HepG2 (cell line): ENCODE measurements around the gene FAM184B.

Source experiments
- ASH2L ChIP-seq: fragments of 300-600, 200-600 bp; sonication (generic); IDR thresholded peaks from 2 replicates; pipeline ENCODE4 v1.7.0; 2017; ENCODE audit warnings: low read depth, mild to moderate bottlenecking, moderate library complexity, mixed read lengths, low read length; ENCODE audit not compliant: insufficient read length
- ATF3 ChIP-seq: sonication (generic); formaldehyde crosslinking; IDR thresholded peaks from 2 replicates; pipeline ENCODE4 v1.4.0; 2020; ENCODE audit warnings: missing genetic modification reagents
- TF ChIP-seq, protein P1 (sequence below): sonication (generic); formaldehyde crosslinking; IDR thresholded peaks from 2 replicates; pipeline ENCODE4 v1.5.0; 2020; ENCODE audit warnings: mild to moderate bottlenecking, missing genetic modification reagents, moderate library complexity

- TF ChIP-seq, protein P1, sequence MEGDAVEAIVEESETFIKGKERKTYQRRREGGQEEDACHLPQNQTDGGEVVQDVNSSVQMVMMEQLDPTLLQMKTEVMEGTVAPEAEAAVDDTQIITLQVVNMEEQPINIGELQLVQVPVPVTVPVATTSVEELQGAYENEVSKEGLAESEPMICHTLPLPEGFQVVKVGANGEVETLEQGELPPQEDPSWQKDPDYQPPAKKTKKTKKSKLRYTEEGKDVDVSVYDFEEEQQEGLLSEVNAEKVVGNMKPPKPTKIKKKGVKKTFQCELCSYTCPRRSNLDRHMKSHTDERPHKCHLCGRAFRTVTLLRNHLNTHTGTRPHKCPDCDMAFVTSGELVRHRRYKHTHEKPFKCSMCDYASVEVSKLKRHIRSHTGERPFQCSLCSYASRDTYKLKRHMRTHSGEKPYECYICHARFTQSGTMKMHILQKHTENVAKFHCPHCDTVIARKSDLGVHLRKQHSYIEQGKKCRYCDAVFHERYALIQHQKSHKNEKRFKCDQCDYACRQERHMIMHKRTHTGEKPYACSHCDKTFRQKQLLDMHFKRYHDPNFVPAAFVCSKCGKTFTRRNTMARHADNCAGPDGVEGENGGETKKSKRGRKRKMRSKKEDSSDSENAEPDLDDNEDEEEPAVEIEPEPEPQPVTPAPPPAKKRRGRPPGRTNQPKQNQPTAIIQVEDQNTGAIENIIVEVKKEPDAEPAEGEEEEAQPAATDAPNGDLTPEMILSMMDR (CRISPR knock-in tag): no peak
- TF ChIP-seq ASH2L (no peak), ATF3 (CRISPR knock-in tag) (no peak)
Observed at GRCh38 chr4:17814140-17814539, 32.7 kb upstream of the FAM184B start.
